Muscle layer of colon (tissue), 2 donors: ENCODE results near the gene C10orf67.

Experiments
- H3K27ac ChIP-seq: one replicate; pipeline ENCODE4 v1.7.0; 2013; ENCODE audit warnings: low read depth, mild to moderate bottlenecking, low read length, moderate library complexity
- H3K27me3 ChIP-seq, 2 donors: one replicate each; pipeline ENCODE4 v1.7.0; 2013; ENCODE audit warnings: low read length in 2 of 2, mild to moderate bottlenecking in 2 of 2; ENCODE audit not compliant: insufficient read depth in 2 of 2, control insufficient read depth in 1 of 2
- H3K36me3 ChIP-seq: one replicate; pipeline ENCODE4 v1.7.0; 2013; ENCODE audit warnings: mild to moderate bottlenecking, low read length; ENCODE audit not compliant: insufficient read depth
- H3K4me1 ChIP-seq: one replicate; pipeline ENCODE4 v1.7.0; 2013; ENCODE audit warnings: mild to moderate bottlenecking, low read length; ENCODE audit not compliant: insufficient read depth
- H3K4me3 ChIP-seq, 2 donors: one replicate each; pipeline ENCODE4 v1.7.0; 2013; ENCODE audit warnings: low read length in 2 of 2, low read depth in 1 of 2, mild to moderate bottlenecking in 1 of 2, moderate library complexity in 1 of 2
- H3K9ac ChIP-seq: one replicate; pipeline ENCODE4 v1.7.0; 2013; ENCODE audit warnings: low read length
- H3K9me3 ChIP-seq: one replicate; pipeline ENCODE4 v1.7.0; 2013; ENCODE audit warnings: mild to moderate bottlenecking, low read length
- donor health status: abdominal sarcoma.
- donor health status: Adenocarcinoma of cecum.

C10orf67 gene

DNA sequence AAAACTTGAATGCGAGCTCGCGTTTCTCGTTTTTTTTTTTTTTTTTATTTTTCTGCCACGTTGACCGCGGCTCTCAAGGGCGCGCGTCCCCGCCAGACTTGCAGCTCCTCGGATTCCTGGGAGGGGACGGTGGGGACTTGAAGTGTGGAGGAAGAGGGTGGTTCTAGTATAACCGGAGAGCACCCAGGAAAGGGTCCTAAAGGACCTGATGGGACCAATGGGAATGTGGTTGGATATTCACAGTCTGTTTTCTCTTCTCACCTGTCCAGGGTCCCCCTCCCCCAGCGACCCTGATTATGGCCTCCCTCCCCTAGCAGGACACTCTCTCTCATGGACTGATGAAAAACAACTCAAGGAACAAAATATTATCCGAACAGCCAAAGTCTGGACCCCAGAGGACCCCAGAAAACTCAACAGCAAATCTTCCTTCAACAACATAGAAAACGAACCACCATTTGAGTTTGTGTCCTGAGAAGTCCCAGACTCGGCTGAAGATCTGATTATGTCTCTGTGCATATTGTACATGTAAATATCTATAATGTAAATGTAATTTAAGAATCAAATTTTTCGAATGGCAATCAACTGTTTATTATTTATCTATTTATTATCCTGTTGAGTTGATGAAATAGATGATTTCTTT, 151.0 kb downstream of the C10orf67 start:
- Histone ChIP-seq H3K27ac (no peak overlapping the region), H3K4me3 (no peak overlapping the region), H3K27me3 (peaks cover 12 to 53% of the 10 kb centered on the region in 2 donors), H3K9ac (no peak overlapping the region), H3K4me1 (no peaks in the 10 kb centered on the region), H3K36me3 (no peaks in the 10 kb centered on the region), H3K9me3 (no peaks in the 10 kb centered on the region)

GRCh38 chr10:23192712-23193434, 151.7 kb downstream of the C10orf67 start:
- no peaks in the 10 kb centered on the region for H3K4me1 ChIP-seq
- H3K27me3 ChIP-seq, result peaks cover 12 to 58% of the 10 kb centered on the region in 2 donors
- no peak overlapping the region for H3K27ac ChIP-seq
- H3K36me3 ChIP-seq, result no peaks in the 10 kb centered on the region
- no peaks in the 10 kb centered on the region for H3K9me3 ChIP-seq
- no peak overlapping the region for H3K4me3 ChIP-seq
- no peak overlapping the region for H3K9ac ChIP-seq

GRCh38 chr10:23191764-23192711, 152.6 kb downstream of the C10orf67 start, which contains the start of gene PTF1A:
TSS of gene PTF1A (plus strand) at chr10:23192312. CDS start at chr10:23192531, 219 bp downstream.
- H3K4me1 ChIP-seq, result no peaks in the 10 kb centered on the region
- no peak within 1 kb of the TSS for H3K4me3 ChIP-seq
- H3K27me3 ChIP-seq, result peaks cover 12 to 51% of the 10 kb centered on the region in 2 donors
- no peaks in the 10 kb centered on the region for H3K9me3 ChIP-seq
- no peak within 1 kb of the TSS for H3K9ac ChIP-seq
- no peak within 1 kb of the TSS for H3K27ac ChIP-seq
- H3K36me3 ChIP-seq, result no peaks in the 10 kb centered on the region

- Histone ChIP-seq H3K36me3 (no peaks in the 10 kb centered on the region), H3K9ac (no peak overlapping the region), H3K4me3 (no peak overlapping the region), H3K27me3 (peaks cover 12 to 45% of the 10 kb centered on the region in 2 donors), H3K27ac (no peak overlapping the region), H3K9me3 (no peaks in the 10 kb centered on the region), H3K4me1 (no peaks in the 10 kb centered on the region)
Measured at GRCh38 chr10:23190872-23191763, 153.5 kb downstream of the C10orf67 start.

GRCh38 chr10:23189024-23189423, 155.6 kb downstream of the C10orf67 start:
- Histone ChIP-seq H3K4me3 (no peak overlapping the region), H3K9ac (no peak overlapping the region), H3K36me3 (no peaks in the 10 kb centered on the region), H3K9me3 (no peaks in the 10 kb centered on the region), H3K27ac (no peak overlapping the region), H3K4me1 (no peaks in the 10 kb centered on the region), H3K27me3 (peaks cover 7 to 33% of the 10 kb centered on the region in 2 donors)

DNA sequence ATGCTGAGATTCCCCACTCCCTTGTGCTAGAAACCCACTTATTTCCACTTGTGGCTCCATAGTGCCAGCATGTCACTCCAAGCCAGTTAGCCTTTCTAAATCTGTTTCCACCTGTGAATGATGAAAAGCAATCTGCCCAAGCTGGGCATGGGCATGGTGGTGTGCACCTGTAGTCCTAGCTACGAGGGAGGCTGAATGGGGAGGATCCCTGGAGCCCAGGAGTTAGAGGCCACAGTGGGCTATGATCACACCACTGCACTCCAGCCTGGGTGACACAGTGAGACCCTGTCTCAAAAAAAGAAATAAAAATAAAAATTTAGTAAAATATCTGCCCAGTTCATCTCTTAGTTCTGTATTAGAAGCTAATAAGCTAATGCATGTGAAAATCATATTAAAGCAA, 157.4 kb downstream of the C10orf67 start:
- H3K9ac ChIP-seq, result no peak overlapping the region
- H3K4me1 ChIP-seq, result no peaks in the 10 kb centered on the region
- H3K4me3 ChIP-seq, result no peak overlapping the region
- no peak overlapping the region for H3K27ac ChIP-seq
- H3K9me3 ChIP-seq, result no peaks in the 10 kb centered on the region
- no peaks in the 10 kb centered on the region for H3K36me3 ChIP-seq
- H3K27me3 ChIP-seq, result peaks cover 7 to 22% of the 10 kb centered on the region in 2 donors

DNA sequence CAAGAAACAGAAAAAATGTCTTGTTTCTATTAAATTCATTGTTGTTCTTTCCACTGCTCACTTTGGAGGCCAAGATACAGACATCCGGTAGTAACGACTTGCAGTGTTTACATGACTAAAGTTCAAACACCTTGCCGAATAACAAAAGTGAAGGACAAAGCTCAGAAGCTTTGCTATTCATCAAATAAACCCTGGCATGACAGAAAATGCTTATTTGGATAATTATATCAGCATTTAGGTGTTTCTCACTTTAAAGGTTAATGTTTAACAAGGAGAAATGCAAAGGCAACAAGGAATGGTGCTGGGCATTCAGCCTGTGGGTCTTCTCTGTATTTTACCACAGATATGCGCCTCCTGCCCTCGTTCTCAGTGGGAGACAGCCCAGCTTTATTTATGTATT, 157.9 kb downstream of the C10orf67 start:
- no peaks in the 10 kb centered on the region for H3K9me3 ChIP-seq
- H3K36me3 ChIP-seq, result no peaks in the 10 kb centered on the region
- H3K27ac ChIP-seq, result no peak overlapping the region
- H3K4me3 ChIP-seq, result no peak overlapping the region
- no peak overlapping the region for H3K9ac ChIP-seq
- no peaks in the 10 kb centered on the region for H3K4me1 ChIP-seq
- H3K27me3 ChIP-seq, result peaks cover 7 to 18% of the 10 kb centered on the region in 2 donors

DNA sequence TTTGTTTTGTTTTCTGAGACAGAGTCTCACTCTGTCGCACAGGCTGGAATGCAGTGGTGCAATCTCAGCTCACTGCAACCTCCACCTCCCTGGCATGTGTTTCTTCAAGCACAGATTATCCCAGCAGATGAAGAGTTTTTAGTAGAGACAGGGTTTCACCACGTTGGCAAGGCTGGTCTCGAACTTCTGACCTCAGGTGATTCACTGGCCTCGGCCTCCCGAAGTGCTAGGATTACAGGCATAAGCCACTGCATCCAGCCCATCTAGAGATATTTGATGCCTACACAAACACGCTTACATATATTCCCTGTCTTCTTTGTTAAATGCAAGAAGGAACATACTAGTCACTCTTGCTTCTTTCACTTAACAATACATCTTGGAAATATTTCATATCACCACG, 158.4 kb downstream of the C10orf67 start:
- no peaks in the 10 kb centered on the region for H3K4me1 ChIP-seq
- H3K9ac ChIP-seq, result no peak overlapping the region
- no peaks in the 10 kb centered on the region for H3K9me3 ChIP-seq
- no peak overlapping the region for H3K4me3 ChIP-seq
- H3K27ac ChIP-seq, result no peak overlapping the region
- no peaks in the 10 kb centered on the region for H3K36me3 ChIP-seq
- H3K27me3 ChIP-seq, result peaks cover 7 to 13% of the 10 kb centered on the region in 2 donors

- Histone ChIP-seq H3K9ac (no peak overlapping the region), H3K4me3 (no peak overlapping the region), H3K9me3 (no peaks in the 10 kb centered on the region), H3K4me1 (no peaks in the 10 kb centered on the region), H3K27ac (no peak overlapping the region), H3K36me3 (no peaks in the 10 kb centered on the region), H3K27me3 (peaks cover 18 to 36% of the 10 kb centered on the region in 2 donors)
Measured at GRCh38 chr10:23174977-23175512, 169.6 kb downstream of the C10orf67 start.

GRCh38 chr10:23174074-23174976, 170.3 kb downstream of the C10orf67 start:
- no peaks in the 10 kb centered on the region for H3K9me3 ChIP-seq
- H3K27me3 ChIP-seq, result peaks cover 18 to 36% of the 10 kb centered on the region in 2 donors
- no peak overlapping the region for H3K27ac ChIP-seq
- no peak overlapping the region for H3K4me3 ChIP-seq
- no peaks in the 10 kb centered on the region for H3K4me1 ChIP-seq
- H3K36me3 ChIP-seq, result no peaks in the 10 kb centered on the region
- H3K9ac ChIP-seq, result no peak overlapping the region
